ENCODE data around the gene SECISBP2.

DNA sequence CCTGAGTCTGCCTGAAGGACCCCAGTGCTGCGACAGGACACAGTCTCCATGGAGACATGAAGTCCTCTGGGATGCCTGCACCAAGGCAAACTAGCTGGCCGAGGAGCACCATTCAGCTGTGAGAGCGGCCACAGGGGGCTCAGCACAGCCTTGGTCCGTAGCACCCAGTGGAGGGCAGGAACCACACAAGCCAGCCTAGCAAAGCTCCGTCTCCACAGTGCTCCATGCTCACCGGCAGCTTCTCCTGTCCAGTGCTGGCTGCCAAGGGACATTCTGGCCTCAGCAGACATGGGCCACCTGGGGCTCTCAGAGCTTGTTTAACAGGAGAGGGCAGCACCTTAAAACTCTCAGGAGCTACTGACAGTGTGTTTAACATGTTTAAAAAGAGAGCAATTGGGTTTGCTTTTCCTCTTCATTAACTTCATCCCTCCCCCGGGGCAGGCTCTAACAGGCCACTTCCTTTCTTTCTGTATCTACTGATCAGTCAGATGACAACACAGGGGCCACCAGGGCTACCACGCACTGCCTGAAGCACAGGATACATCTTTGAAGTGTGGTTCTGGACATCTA lies 57.0 kb downstream of the SECISBP2 start:
- TF ChIP-seq POLR2A (IDR thresholded peaks at IDR 0.05) (no peak), CTCF (IDR thresholded peaks at IDR 0.05) (no peak)
